Astrocyte of the cerebellum (primary cell): ENCODE data around the gene PIH1D2.

ENCODE experiments used
- DNase-seq: peaks from one replicate; pipeline ENCODE4 v3.0.0-alpha.2; 2011; ENCODE audit warnings: low read depth
- H3K4me3 ChIP-seq: 2 replicates; pipeline ENCODE4 v1.5.1; 2011; ENCODE audit warnings: mild to moderate bottlenecking, low read depth, low read length, moderate library complexity
- in situ Hi-C: cut with HindIII; loops from 2 replicates; pipeline ENCODE4 v1.10.0; 2017; ENCODE audit warnings: low sequenced_read_pairs
- TF ChIP-seq, protein P1 (sequence below): IDR thresholded peaks from 2 replicates; pipeline ENCODE4 v1.5.1; 2012; ENCODE audit warnings: low read length, low read depth, moderate library complexity, mild to moderate bottlenecking; ENCODE audit errors: missing control alignments

Gene PIH1D2, protein sequence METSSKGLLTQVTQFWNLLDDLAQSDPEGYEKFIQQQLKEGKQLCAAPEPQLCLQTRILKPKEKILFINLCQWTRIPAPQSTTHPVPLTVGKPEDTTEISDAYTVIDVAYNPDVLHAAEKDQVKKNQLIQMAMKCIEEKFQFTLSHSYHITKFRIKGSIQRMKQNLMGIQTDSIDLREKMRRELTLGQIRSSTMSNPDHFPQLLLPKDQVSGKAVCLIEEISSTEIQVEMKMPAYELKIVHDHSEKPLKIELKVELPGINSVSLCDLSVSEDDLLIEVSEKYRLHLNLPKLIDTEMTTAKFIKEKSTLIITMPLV

DNA sequence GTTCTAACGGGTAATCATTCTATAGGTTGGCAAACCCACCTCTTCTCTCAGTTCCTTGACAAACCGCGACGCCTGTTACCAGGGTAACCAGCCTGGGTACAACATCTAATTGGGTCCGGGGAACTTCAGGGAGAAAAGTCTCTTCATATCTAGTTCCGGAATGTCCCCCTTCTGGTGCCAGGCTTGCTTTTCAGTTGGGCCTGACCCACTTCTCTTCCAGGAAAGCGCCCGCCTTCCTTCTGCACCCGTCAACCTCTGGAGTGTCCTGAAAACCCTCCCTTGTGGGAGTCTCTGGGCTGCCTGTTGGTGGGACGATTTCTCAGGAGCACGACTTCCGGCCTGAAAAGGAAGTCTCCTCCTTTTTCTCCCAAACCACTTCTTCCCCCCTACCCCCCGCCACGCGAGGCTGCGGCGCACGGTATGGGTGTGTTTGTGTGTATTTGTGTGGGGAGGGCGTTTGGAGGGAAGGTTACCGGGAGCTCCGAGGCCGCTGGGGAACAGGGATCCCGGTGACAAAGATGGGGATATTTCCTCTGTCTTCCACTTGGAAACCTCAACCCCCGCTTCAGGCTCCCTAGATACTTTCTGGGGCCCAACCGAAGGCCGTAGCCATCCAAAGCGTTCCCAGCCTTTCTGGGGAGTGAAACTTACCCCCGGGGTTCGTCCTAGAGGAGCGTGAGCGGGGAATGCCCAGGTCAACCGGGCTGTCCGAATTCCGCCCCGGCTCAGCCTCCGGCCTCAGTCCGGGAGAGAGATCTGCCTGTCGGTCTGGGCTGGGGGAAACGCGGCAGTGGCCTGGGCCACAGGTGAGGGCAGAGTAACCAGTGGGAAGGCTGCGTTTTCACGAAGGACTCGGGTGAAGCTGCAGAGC lies at the start of gene PIH1D2, which contains the start of gene NKAPD1:
PIH1D2 (minus strand) TSS at position 77 of the 871 bp plus-strand sequence. CDS start 843 bp downstream, outside the sequence.
NKAPD1 (plus strand) TSS at position 359 of the 871 bp plus-strand sequence. CDS start 1,276 bp downstream, outside the sequence.
- peak within 1 kb of the TSS; percentile 99 for H3K4me3 ChIP-seq
- in situ Hi-C loops, result no loop called here
- peak; percentile 85 for DNase-seq
- TF ChIP-seq, protein P1, sequence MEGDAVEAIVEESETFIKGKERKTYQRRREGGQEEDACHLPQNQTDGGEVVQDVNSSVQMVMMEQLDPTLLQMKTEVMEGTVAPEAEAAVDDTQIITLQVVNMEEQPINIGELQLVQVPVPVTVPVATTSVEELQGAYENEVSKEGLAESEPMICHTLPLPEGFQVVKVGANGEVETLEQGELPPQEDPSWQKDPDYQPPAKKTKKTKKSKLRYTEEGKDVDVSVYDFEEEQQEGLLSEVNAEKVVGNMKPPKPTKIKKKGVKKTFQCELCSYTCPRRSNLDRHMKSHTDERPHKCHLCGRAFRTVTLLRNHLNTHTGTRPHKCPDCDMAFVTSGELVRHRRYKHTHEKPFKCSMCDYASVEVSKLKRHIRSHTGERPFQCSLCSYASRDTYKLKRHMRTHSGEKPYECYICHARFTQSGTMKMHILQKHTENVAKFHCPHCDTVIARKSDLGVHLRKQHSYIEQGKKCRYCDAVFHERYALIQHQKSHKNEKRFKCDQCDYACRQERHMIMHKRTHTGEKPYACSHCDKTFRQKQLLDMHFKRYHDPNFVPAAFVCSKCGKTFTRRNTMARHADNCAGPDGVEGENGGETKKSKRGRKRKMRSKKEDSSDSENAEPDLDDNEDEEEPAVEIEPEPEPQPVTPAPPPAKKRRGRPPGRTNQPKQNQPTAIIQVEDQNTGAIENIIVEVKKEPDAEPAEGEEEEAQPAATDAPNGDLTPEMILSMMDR, result peak; percentile 24

DNA sequence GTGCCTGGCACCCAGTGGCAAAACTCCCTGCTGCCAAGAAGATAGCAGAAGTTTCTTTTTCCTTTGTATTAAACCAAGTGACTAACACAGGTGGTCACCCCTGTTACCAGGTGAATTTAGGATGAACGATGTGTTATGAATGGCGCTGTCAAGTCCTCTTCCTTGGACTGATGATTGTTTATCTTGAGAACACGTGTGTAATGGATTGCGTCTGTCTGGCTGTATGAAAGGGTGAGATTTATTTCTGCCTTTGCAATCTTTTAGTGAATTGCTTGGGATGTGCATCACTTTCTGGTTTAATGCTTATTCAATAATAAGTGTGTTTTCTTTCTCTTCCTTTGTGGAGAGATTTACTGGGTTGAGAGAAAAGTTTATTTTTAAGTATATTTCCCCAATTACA lies 49.3 kb upstream of the PIH1D2 start:
- no peak overlapping the region for H3K4me3 ChIP-seq
- TF ChIP-seq, protein P1, result no peak
- no peak for DNase-seq
- in situ Hi-C loops, result no loop called here

DNA sequence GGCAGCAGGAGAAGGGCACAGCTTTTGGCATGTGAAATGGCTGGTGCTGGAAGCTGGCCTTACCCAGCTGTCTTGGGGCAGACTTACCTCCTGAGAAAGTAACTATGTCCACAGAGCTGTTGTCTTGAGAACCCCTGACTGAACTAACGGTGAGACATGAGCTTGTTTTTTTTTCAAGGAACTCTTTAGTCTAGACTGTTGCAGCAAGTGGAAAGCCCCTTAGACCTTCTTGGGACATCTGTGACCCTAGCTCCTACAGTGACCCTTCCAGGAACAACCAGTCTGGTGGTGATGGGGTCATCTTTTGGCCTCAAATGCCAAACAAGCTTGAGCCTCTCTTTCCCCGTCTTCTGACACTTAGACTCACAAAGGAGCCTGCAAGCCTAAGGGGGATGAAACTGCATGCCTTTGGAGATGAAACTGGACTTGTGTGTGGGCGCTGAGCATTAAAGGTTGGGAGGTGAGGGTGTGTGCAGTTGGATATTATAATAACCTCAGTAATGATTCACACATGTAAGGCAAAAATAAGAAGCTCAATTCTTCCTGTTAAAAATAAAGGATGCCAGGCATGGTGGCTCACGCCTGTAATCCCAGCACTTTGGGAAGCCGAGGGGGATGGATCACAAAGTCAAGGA lies 48.3 kb upstream of the PIH1D2 start:
- no peak for DNase-seq
- in situ Hi-C loops, result no loop called here
- no peak overlapping the region for H3K4me3 ChIP-seq
- TF ChIP-seq, protein P1, result no peak

DNA sequence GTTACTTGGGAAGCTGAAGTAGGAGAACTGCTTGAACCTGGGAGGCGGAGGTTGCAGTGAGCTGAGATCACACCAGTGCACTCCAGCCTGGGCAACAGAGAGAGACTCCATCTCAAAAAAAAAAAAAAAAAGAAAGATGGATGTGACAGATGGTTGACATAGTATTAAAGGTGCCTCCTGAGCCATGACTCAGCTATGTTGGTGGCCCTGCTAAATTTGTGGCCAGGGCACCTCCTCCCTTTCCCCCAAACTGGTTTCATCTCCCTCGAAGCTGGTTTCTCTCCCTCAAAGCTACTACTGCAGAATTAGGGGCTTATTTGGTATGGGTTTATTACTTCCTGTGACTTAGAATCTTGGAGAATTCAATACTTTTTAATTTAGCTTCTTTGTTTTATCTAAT lies 44.4 kb upstream of the PIH1D2 start:
- in situ Hi-C loops, result no loop called here
- TF ChIP-seq, protein P1, result no peak
- DNase-seq, result no peak
- H3K4me3 ChIP-seq, result no peak overlapping the region

DNA sequence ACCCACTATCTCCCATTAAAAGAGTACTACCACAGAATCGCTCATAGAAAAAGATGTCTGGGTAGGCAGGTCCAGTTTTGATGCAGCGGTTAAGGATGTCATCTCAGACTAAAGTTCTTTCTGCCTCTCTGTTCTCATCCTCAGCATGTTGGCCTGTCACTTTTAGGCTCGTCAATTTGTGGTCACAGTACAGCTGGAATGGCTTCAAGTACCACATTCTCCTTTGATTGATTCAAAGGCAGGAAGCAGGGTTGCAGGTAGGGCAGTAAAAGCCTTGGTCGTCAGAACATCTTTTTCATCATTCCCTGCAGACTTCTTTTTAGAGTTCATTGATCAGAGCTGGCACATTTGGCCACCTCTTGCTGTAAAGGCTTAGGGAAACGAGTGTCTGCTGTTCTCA lies 41.6 kb upstream of the PIH1D2 start:
- TF ChIP-seq, protein P1, result no peak
- DNase-seq, result no peak
- in situ Hi-C loops, result no loop called here
- H3K4me3 ChIP-seq, result no peak overlapping the region

DNA sequence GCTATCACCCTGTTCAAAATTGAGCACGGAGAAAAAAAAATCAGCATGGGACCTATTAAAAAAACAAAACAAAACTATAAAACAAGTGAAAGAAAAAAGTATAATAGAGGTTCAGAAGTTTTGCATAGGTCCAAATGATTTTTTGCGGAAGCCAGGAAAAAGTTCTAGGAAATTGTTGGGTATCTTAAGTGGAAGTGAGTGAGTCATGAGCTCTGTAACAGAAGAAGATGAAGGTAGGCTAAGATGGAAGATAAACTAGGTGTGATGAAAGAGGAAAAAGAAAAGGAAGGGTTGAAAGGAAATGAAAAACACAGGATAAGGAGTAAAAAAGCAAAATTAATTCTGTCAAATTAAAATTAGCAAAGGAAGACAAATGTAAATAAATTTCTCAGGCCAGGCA lies 40.6 kb upstream of the PIH1D2 start:
- H3K4me3 ChIP-seq, result no peak overlapping the region
- in situ Hi-C loops, result no loop called here
- TF ChIP-seq, protein P1, result no peak
- no peak for DNase-seq
